Tibial nerve (tissue), 4 donors: Measurements from ENCODE around the gene CEBPG. TPM values are rescaled to one million over a fixed set of nuclear protein-coding genes. Genes with fewer than 3 reads are reported as not detected.

Experiments used
- DNase-seq, 2 donors: peaks; one replicate each; pipeline ENCODE4 v3.0.0-alpha.2; 2019; ENCODE audit warnings: low spot score in 2 of 2
- H3K27ac ChIP-seq, 4 donors: fragments of 200-600 bp; sonication (generic) in 3 of 4; one replicate each; pipeline ENCODE4 v1.5.1; 2017 to 2019; ENCODE audit warnings: mild to moderate bottlenecking in 1 of 4
- H3K27me3 ChIP-seq, 2 donors: fragments of 200-600 bp; sonication (generic) in 1 of 2; one replicate each; pipeline versions ENCODE4 v1.5.1 to v1.6.0; 2017 to 2019
- H3K36me3 ChIP-seq, 3 donors: fragments of 200-600 bp; sonication (generic); one replicate each; pipeline ENCODE4 v1.5.1; 2018 to 2019
- H3K4me1 ChIP-seq, 4 donors: fragments of 200-600 bp; sonication (generic) in 3 of 4; one replicate each; pipeline ENCODE4 v1.5.1; 2017 to 2019
- H3K4me3 ChIP-seq, 4 donors: fragments of 200-600 bp; sonication (generic) in 3 of 4; one replicate each; pipeline ENCODE4 v1.5.1; 2017 to 2019; ENCODE audit warnings: mild to moderate bottlenecking in 1 of 4, moderate library complexity in 1 of 4
- H3K9me3 ChIP-seq, 4 donors: fragments of 200-600 bp; sonication (generic) in 3 of 4; one replicate each; pipeline ENCODE4 v1.5.1; 2017 to 2019
- EP300 ChIP-seq, 2 donors: sonication (generic); formaldehyde crosslinking; IDR thresholded peaks; one replicate each; pipeline ENCODE4 v1.6.1; 2017; ENCODE audit warnings: antibody characterized with exemption in 2 of 2, mild to moderate bottlenecking in 1 of 2
- POLR2A ChIP-seq, 2 donors: fragments of 450-650 bp; IDR thresholded peaks; one replicate each; pipeline ENCODE4 v1.6.1; 2017; ENCODE audit warnings: antibody characterized with exemption in 2 of 2, mild to moderate bottlenecking in 2 of 2, moderate library complexity in 2 of 2
- WGBS, 2 donors: methylation state at CpG; one replicate each; pipeline ENCODE4 v1.1.5; 2018; 5-methylcytosine and 5-hydroxymethylcytosine counted together
- total RNA-seq, 4 donors: library from RNA; depleted of rRNA; stranded (reverse); fragments of >200 nt; gene quantifications; one replicate each; pipeline ENCODE4 v1.1.0, GENCODE V29; 2016
- TF ChIP-seq, protein P1 (sequence below), 5 experiments: fragments of 200-600 bp in 3 of 5; fragments of 450-650 bp in 2 of 5; sonication (generic) in 3 of 5; IDR thresholded peaks; one replicate each; pipeline ENCODE4 v1.5.1; 2016 to 2019; ENCODE audit warnings: antibody characterized with exemption in 5 of 5, mild to moderate bottlenecking in 3 of 5, moderate library complexity in 2 of 5

CEBPG gene
- total RNA-seq, 4 donors from 2014 or later: 15.5 to 18.6 (median 16.7) TPM

DNA sequence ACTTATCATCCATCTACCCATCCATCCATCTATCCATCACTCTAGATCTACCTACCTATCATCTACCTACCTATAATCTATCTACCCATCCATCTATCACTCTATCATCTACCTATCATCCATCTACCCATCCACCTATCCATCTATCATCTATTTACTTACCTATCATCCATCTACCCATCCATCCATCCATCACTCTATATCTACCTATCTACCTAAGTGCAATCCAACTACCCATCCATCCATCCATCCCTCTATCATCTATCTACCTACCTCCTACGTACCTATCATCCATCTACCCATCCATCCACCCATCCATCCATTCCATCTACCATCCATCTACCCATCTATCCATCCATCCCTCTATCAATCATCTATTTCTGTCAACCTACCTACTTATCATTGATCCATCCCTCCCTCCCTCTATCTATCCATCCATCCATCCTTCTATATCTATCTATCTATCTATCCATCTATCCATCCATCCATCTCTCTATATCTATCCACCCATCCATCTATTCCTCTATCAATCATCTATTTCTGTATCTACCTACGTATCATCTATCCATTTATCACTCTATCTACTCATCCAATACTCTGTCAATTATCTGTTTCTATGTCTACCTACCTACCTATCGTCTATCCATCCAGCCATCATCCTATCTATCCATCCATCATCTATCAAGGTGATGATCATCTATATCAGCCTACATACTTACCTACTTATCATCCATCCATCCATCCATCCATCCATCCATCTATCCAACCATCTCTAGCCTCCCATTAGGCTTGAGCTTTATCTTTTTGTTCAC, 49.1 kb downstream of the CEBPG start:
- H3K27me3 ChIP-seq: no peaks in the 10 kb centered on the region
- no peaks in the 10 kb centered on the region for H3K4me1 ChIP-seq
- H3K27ac ChIP-seq: no peak overlapping the region
- no peaks in the 10 kb centered on the region for H3K9me3 ChIP-seq
- TF ChIP-seq POLR2A (IDR thresholded peaks at IDR 0.05) (no peak), EP300 (IDR thresholded peaks at IDR 0.05) (no peak)
- TF ChIP-seq, protein P1, sequence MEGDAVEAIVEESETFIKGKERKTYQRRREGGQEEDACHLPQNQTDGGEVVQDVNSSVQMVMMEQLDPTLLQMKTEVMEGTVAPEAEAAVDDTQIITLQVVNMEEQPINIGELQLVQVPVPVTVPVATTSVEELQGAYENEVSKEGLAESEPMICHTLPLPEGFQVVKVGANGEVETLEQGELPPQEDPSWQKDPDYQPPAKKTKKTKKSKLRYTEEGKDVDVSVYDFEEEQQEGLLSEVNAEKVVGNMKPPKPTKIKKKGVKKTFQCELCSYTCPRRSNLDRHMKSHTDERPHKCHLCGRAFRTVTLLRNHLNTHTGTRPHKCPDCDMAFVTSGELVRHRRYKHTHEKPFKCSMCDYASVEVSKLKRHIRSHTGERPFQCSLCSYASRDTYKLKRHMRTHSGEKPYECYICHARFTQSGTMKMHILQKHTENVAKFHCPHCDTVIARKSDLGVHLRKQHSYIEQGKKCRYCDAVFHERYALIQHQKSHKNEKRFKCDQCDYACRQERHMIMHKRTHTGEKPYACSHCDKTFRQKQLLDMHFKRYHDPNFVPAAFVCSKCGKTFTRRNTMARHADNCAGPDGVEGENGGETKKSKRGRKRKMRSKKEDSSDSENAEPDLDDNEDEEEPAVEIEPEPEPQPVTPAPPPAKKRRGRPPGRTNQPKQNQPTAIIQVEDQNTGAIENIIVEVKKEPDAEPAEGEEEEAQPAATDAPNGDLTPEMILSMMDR (IDR thresholded peaks at IDR 0.05): no peak
- 95 to 96% methylated on average over 3 of the region's 3 CpGs for WGBS, 2 donors
- no peak overlapping the region for H3K4me3 ChIP-seq
- peaks cover 0 to 10% (median 0%) of the 10 kb centered on the region in 3 donors for H3K36me3 ChIP-seq
- no peak for DNase-seq

DNA sequence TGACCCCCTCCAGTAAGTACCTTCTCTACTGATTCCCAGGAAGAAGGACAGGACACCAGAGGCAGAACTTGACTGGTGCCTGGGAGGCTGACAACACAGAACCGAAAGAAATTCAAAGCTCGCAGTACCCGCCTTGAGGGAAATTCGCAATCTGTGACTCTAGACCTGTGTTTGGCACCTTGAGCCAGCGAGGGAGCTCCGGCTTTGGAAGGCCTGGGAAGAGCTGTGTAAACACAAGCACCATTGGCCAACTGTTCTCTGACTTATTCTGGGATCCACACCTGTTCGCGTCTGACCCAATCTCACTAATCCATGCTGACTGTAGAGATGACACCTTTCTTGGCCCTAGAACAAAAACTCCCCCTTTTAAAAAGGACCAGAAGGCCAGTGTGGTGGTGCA, 50.7 kb downstream of the CEBPG start:
- Histone ChIP-seq H3K27me3 (no peaks in the 10 kb centered on the region), H3K4me3 (no peak overlapping the region), H3K36me3 (peaks cover 0 to 10% (median 0%) of the 10 kb centered on the region in 3 donors), H3K9me3 (no peaks in the 10 kb centered on the region), H3K27ac (no peak overlapping the region), H3K4me1 (no peaks in the 10 kb centered on the region)
- TF ChIP-seq POLR2A (IDR thresholded peaks at IDR 0.05) (no peak), EP300 (IDR thresholded peaks at IDR 0.05) (no peak)
- TF ChIP-seq, protein P1 (IDR thresholded peaks at IDR 0.05): no peak
- WGBS, 2 donors: 92 to 95% methylated on average over 8 of the region's 8 CpGs
- DNase-seq: no peak

DNA sequence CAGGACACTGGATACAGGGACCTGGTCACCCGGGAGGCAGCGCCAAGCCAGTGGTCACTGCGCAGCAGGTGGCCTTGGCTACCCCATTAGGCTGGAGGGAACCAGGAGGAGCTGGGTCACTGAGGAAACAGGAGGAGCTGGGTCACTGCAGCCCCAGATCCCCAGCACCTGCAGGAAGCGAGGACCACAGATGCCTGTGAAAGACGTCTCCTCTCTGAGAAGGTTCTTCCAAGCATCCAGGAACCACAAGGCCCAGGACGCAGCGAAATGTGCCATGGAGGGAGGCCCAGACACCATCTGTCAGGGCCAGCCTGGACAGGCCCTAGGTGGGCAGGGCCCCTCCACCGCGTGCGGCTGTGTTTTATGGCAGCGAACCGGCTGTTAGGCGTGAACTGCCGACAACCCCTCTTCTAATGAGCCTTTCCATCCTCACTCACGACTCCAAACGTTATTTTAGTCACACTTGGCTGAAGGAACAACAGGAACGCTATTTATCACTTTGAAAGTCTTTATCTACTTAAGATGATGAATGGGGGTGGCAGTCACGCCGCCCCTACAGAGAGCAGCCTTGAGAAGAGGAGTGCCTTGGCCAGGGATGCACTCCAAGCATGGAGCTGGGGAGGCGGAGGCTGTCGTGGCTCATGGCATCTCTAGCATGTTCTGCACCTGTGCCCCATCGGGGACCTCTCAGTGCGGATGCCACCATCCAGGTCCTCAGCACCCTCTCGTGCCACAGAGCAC, 53.3 kb downstream of the CEBPG start:
- TF ChIP-seq POLR2A (IDR thresholded peaks at IDR 0.05) (no peak), EP300 (IDR thresholded peaks at IDR 0.05) (no peak)
- TF ChIP-seq, protein P1 (IDR thresholded peaks at IDR 0.05): no peak
- no peak overlapping the region for H3K4me3 ChIP-seq
- DNase-seq: no peak
- no peaks in the 10 kb centered on the region for H3K27me3 ChIP-seq
- H3K27ac ChIP-seq: no peak overlapping the region
- H3K9me3 ChIP-seq: no peaks in the 10 kb centered on the region
- WGBS, 2 donors: 72 to 80% methylated on average over 22 to 24 of the region's 24 CpGs
- H3K4me1 ChIP-seq: no peaks in the 10 kb centered on the region
- H3K36me3 ChIP-seq: no peaks in the 10 kb centered on the region

DNA sequence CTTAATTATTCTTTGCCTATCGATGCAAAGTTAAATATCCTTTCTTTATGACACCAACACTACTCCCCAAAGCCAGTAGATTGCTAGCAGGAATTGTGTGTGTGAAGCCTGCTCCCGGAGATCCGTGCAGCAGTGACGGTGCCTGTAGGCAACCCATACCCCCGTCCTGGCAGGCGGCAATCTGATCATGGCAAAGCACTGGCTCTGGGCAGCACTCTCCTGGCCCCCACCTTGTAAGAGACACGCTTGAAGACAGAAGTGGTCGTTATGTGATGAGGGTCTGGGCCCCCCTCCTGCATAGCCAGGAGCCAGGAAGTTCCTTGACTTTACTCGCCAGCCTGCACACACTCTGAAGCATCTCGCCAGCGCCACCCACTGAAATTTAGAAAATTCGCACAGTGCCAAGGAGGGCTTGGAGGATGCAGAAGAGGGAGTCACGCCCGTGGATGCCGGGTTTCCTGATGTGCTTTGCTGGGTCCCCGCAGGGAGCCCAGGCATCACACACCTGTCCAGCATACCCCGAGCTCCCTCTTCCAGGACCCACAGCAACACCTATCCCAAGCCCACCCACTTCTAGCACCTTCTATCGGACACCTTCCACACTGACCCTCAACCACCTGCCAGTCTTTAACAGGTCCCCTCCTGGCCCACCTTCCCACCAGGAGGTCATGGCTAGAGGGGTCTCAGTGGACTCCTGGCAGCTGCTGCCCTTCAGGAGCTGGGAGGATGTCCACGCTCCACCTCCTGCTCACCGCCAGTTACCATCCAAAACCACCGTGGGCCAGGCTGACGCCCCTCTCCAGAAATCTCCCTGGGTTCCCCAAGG, 54.5 kb downstream of the CEBPG start:
- Histone ChIP-seq H3K27me3 (no peaks in the 10 kb centered on the region), H3K36me3 (no peaks in the 10 kb centered on the region), H3K27ac (no peak overlapping the region), H3K4me1 (no peaks in the 10 kb centered on the region), H3K4me3 (no peak overlapping the region), H3K9me3 (no peaks in the 10 kb centered on the region)
- DNase-seq: no peak
- no peak for TF ChIP-seq POLR2A (IDR thresholded peaks at IDR 0.05)
- no peak for TF ChIP-seq EP300 (IDR thresholded peaks at IDR 0.05)
- TF ChIP-seq, protein P1 (IDR thresholded peaks at IDR 0.05): no peak
- WGBS, 2 donors: 82 to 87% methylated on average over 22 of the region's 22 CpGs
